PFSK-1 (cell line): ENCODE results near the gene NOL6.

Experiments
- POLR2AphosphoS5 ChIP-seq: IDR thresholded peaks from 2 replicates; pipeline ENCODE4 v1.6.1; 2012; ENCODE audit warnings: low read depth, mild to moderate bottlenecking, control low read depth, low read length, moderate library complexity
- REST ChIP-seq, 2 experiments: IDR thresholded peaks; 2 replicates each; pipeline versions ENCODE4 v1.6.1 to v1.8.0; 2011 to 2012; ENCODE audit warnings: low read depth in 2 of 2, low read length in 2 of 2, control low read depth in 1 of 2, inconsistent platforms in 1 of 2, mild to moderate bottlenecking in 1 of 2, moderate library complexity in 1 of 2; ENCODE audit not compliant: insufficient read depth in 1 of 2
- SIN3A ChIP-seq: IDR thresholded peaks from 2 replicates; pipeline ENCODE4 v1.6.1; 2012; ENCODE audit warnings: mild to moderate bottlenecking, low read length, moderate library complexity, borderline replicate concordance; ENCODE audit not compliant: insufficient read depth

GRCh38 chr9:33418090-33418489, 55.6 kb downstream of the NOL6 start:
- no peak for TF ChIP-seq SIN3A
- TF ChIP-seq REST (IDR thresholded peaks at IDR 0.05; ENCODE audit: insufficient read depth in 1 of 2, low read depth in 2 of 2, low read length in 2 of 2) = no peak
- no peak for TF ChIP-seq POLR2AphosphoS5
